Activated T-helper 1 cell treated with anti-CD3 and anti-CD28 coated beads, Interleukin-12 subunit alpha, Interleukin-12 subunit beta, Interleukin-2, Interleukin-4 antibody, amounts not matched to agents 30 ng/mL and 10 ng/mL and 1 ng/mL, durations not matched to agents 14 hours and 24 hours and 36 hours (primary cell): ENCODE measurements around the gene PRXL2C. TPM values are rescaled to one million over a fixed set of nuclear protein-coding genes. Genes with fewer than 3 reads are reported as not detected.
"Not testable (repeated sequence)": the region's sequence is repeated elsewhere in the genome, so short reads cannot be mapped to it uniquely, and the experiment has no call there.

Source experiments
- DNase-seq: peaks from one replicate; pipeline ENCODE4 v3.0.0; 2021; ENCODE audit warnings: low spot score
- H3K27ac Mint-ChIP-seq: one replicate; pipeline ENCODE4 v1.8.0; 2021; ENCODE audit warnings: mild to moderate bottlenecking, mixed read lengths
- H3K27me3 Mint-ChIP-seq: one replicate; pipeline ENCODE4 v1.8.0; 2022; ENCODE audit warnings: mild to moderate bottlenecking, moderate library complexity, mixed read lengths; ENCODE audit not compliant: insufficient read depth
- H3K36me3 Mint-ChIP-seq: one replicate; pipeline ENCODE4 v1.8.0; 2021; ENCODE audit warnings: low read depth, mixed read lengths
- H3K4me1 Mint-ChIP-seq: one replicate; pipeline ENCODE4 v1.8.0; 2021; ENCODE audit warnings: low read depth, mixed read lengths
- H3K4me3 Mint-ChIP-seq: one replicate; pipeline ENCODE4 v1.8.0; 2021; ENCODE audit warnings: mild to moderate bottlenecking, moderate library complexity, mixed read lengths
- H3K9me3 Mint-ChIP-seq: one replicate; pipeline ENCODE4 v1.8.0; 2021; ENCODE audit warnings: mixed read lengths
- intact Hi-C: fragments of 100-400 bp; cut with micrococcal nuclease; formaldehyde crosslinking; loops from one replicate; pipeline ENCODE4 v1.15.1; 2024
- total RNA-seq: library from RNA; stranded (reverse); gene quantifications from 2 replicates; pipeline ENCODE4 v1.2.3, GENCODE V29; 2022

PRXL2C gene
- total RNA-seq, 1 donor from 2014 or later = 8.1 TPM

GRCh38 chr9:96615411-96615810 lies 39.7 kb downstream of the PRXL2C start:
- Mint-ChIP-seq H3K4me3 (no peak overlapping the region), H3K27me3 (peaks cover 55% of the 10 kb centered on the region), H3K9me3 (no peaks in the 10 kb centered on the region), H3K36me3 (no peaks in the 10 kb centered on the region), H3K27ac (no peak overlapping the region), H3K4me1 (peaks cover 12% of the 10 kb centered on the region)
- intact Hi-C loops = no loop called here
- DNase-seq = no peak

- DNase-seq, H3K4me1 Mint-ChIP-seq, H3K27ac Mint-ChIP-seq, intact Hi-C loops, H3K9me3 Mint-ChIP-seq, H3K4me3 Mint-ChIP-seq, H3K36me3 Mint-ChIP-seq: not testable (repeated sequence)
- H3K27me3 Mint-ChIP-seq = peaks cover 53% of the 10 kb centered on the region
These were observed 40.5 kb downstream of the PRXL2C start for GRCh38 chr9:96614664-96615063.

GRCh38 chr9:96612966-96613589 lies 42.0 kb downstream of the PRXL2C start:
- Mint-ChIP-seq H3K27me3 (peaks cover 58% of the 10 kb centered on the region), H3K36me3 (no peaks in the 10 kb centered on the region), H3K4me1 (peaks cover 2% of the 10 kb centered on the region), H3K27ac (no peak overlapping the region), H3K4me3 (no peak overlapping the region), H3K9me3 (no peaks in the 10 kb centered on the region)
- DNase-seq = no peak
- intact Hi-C loops = no loop called here

GRCh38 chr9:96612105-96612965 lies 42.8 kb downstream of the PRXL2C start:
- no peak overlapping the region for H3K27ac Mint-ChIP-seq
- H3K9me3 Mint-ChIP-seq = no peaks in the 10 kb centered on the region
- no peaks in the 10 kb centered on the region for H3K4me1 Mint-ChIP-seq
- no peak for DNase-seq
- no peak overlapping the region for H3K4me3 Mint-ChIP-seq
- intact Hi-C loops = no loop called here
- H3K36me3 Mint-ChIP-seq = no peaks in the 10 kb centered on the region
- peaks cover 50% of the 10 kb centered on the region for H3K27me3 Mint-ChIP-seq

- H3K36me3 Mint-ChIP-seq = no peaks in the 10 kb centered on the region
- H3K9me3 Mint-ChIP-seq = no peaks in the 10 kb centered on the region
- H3K27ac Mint-ChIP-seq = no peak overlapping the region
- no peaks in the 10 kb centered on the region for H3K4me1 Mint-ChIP-seq
- no peak overlapping the region for H3K4me3 Mint-ChIP-seq
- intact Hi-C loops = no loop called here
- peaks cover 42% of the 10 kb centered on the region for H3K27me3 Mint-ChIP-seq
- no peak for DNase-seq
These were observed 43.8 kb downstream of the PRXL2C start for GRCh38 chr9:96611302-96611701.

GRCh38 chr9:96609732-96610131 lies 45.4 kb downstream of the PRXL2C start:
- no peak overlapping the region for H3K4me3 Mint-ChIP-seq
- H3K9me3 Mint-ChIP-seq = no peaks in the 10 kb centered on the region
- H3K36me3 Mint-ChIP-seq = no peaks in the 10 kb centered on the region
- H3K4me1 Mint-ChIP-seq = no peaks in the 10 kb centered on the region
- intact Hi-C loops = no loop called here
- H3K27ac Mint-ChIP-seq = no peak overlapping the region
- peaks cover 41% of the 10 kb centered on the region for H3K27me3 Mint-ChIP-seq
- no peak for DNase-seq

- Mint-ChIP-seq H3K27ac (no peak overlapping the region), H3K4me3 (no peak overlapping the region), H3K4me1 (no peaks in the 10 kb centered on the region), H3K27me3 (peaks cover 30% of the 10 kb centered on the region), H3K36me3 (no peaks in the 10 kb centered on the region), H3K9me3 (no peaks in the 10 kb centered on the region)
- intact Hi-C loops = no loop called here
- no peak for DNase-seq
These were observed 47.1 kb downstream of the PRXL2C start for GRCh38 chr9:96607971-96608370.

- H3K9me3 Mint-ChIP-seq = no peaks in the 10 kb centered on the region
- no peak overlapping the region for H3K4me3 Mint-ChIP-seq
- DNase-seq = no peak
- H3K27ac Mint-ChIP-seq = no peak overlapping the region
- no peaks in the 10 kb centered on the region for H3K36me3 Mint-ChIP-seq
- peaks cover 15% of the 10 kb centered on the region for H3K27me3 Mint-ChIP-seq
- no peaks in the 10 kb centered on the region for H3K4me1 Mint-ChIP-seq
- intact Hi-C loops = no loop called here
These were observed 49.8 kb downstream of the PRXL2C start for GRCh38 chr9:96605328-96605727.

- H3K4me3 Mint-ChIP-seq = no peak overlapping the region
- intact Hi-C loops = no loop called here
- H3K27me3 Mint-ChIP-seq = peaks cover 5% of the 10 kb centered on the region
- no peaks in the 10 kb centered on the region for H3K9me3 Mint-ChIP-seq
- DNase-seq = no peak
- H3K36me3 Mint-ChIP-seq = no peaks in the 10 kb centered on the region
- H3K4me1 Mint-ChIP-seq = no peaks in the 10 kb centered on the region
- no peak overlapping the region for H3K27ac Mint-ChIP-seq
These were observed 51.2 kb downstream of the PRXL2C start for GRCh38 chr9:96604004-96604319.

- Mint-ChIP-seq H3K27me3 (peaks cover 2% of the 10 kb centered on the region), H3K4me1 (no peaks in the 10 kb centered on the region), H3K27ac (no peak overlapping the region), H3K36me3 (no peaks in the 10 kb centered on the region), H3K9me3 (no peaks in the 10 kb centered on the region), H3K4me3 (no peak overlapping the region)
- no peak for DNase-seq
- intact Hi-C loops = no loop called here
These were observed 51.7 kb downstream of the PRXL2C start for GRCh38 chr9:96603305-96604003.

GRCh38 chr9:96599298-96599697 lies 55.8 kb downstream of the PRXL2C start:
- no peak overlapping the region for H3K27ac Mint-ChIP-seq
- no peaks in the 10 kb centered on the region for H3K9me3 Mint-ChIP-seq
- intact Hi-C loops = no loop called here
- H3K4me1 Mint-ChIP-seq = no peaks in the 10 kb centered on the region
- DNase-seq = no peak
- H3K4me3 Mint-ChIP-seq = no peak overlapping the region
- peaks cover 7% of the 10 kb centered on the region for H3K27me3 Mint-ChIP-seq
- H3K36me3 Mint-ChIP-seq = no peaks in the 10 kb centered on the region

- Mint-ChIP-seq H3K27me3 (peaks cover 9% of the 10 kb centered on the region), H3K36me3 (no peaks in the 10 kb centered on the region), H3K4me1 (no peaks in the 10 kb centered on the region), H3K27ac (no peak overlapping the region), H3K4me3 (no peak overlapping the region), H3K9me3 (no peaks in the 10 kb centered on the region)
- no peak for DNase-seq
- intact Hi-C loops = no loop called here
These were observed 58.5 kb downstream of the PRXL2C start for GRCh38 chr9:96596601-96597111.
